ENCODE results near the gene SULT1B1.

- TF ChIP-seq CTCF (conservative IDR thresholded peaks at IDR 0.05 in 1 of 2, IDR thresholded peaks at IDR 0.05 in 1 of 2; ENCODE audit: low read depth in 1 of 2, low read length in 2 of 2) (no peak), EZH2 (IDR thresholded peaks at IDR 0.05; ENCODE audit: low read length, missing control alignments) (no peak)
Measured at GRCh38 chr4:69759189-69759604, 1.2 kb downstream of the SULT1B1 start.
